Measurements from ENCODE around the gene FNDC8.
"Not testable (repeated sequence)": the region's sequence is repeated elsewhere in the genome, so short reads cannot be mapped to it uniquely, and the experiment has no call there.

FNDC8 gene

GRCh38 chr17:35142467-35142796 lies 21.0 kb downstream of the FNDC8 start:
- no peak for DNase-seq (ENCODE audit: low read depth)
- peak overlapping the region; percentile 98 for H3K4me3 ChIP-seq (ENCODE audit: low read length)
- TF ChIP-seq, protein P1, sequence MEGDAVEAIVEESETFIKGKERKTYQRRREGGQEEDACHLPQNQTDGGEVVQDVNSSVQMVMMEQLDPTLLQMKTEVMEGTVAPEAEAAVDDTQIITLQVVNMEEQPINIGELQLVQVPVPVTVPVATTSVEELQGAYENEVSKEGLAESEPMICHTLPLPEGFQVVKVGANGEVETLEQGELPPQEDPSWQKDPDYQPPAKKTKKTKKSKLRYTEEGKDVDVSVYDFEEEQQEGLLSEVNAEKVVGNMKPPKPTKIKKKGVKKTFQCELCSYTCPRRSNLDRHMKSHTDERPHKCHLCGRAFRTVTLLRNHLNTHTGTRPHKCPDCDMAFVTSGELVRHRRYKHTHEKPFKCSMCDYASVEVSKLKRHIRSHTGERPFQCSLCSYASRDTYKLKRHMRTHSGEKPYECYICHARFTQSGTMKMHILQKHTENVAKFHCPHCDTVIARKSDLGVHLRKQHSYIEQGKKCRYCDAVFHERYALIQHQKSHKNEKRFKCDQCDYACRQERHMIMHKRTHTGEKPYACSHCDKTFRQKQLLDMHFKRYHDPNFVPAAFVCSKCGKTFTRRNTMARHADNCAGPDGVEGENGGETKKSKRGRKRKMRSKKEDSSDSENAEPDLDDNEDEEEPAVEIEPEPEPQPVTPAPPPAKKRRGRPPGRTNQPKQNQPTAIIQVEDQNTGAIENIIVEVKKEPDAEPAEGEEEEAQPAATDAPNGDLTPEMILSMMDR (IDR thresholded peaks at IDR 0.05; ENCODE audit: insufficient read depth, low read depth, low read length, missing control alignments): no peak

GRCh38 chr17:35144840-35145239 lies 23.4 kb downstream of the FNDC8 start:
- TF ChIP-seq, protein P1 (IDR thresholded peaks at IDR 0.05; ENCODE audit: insufficient read depth, low read depth, low read length, missing control alignments): no peak
- no peak overlapping the region for H3K4me3 ChIP-seq (ENCODE audit: low read length)
- no peak for DNase-seq (ENCODE audit: low read depth)

DNA sequence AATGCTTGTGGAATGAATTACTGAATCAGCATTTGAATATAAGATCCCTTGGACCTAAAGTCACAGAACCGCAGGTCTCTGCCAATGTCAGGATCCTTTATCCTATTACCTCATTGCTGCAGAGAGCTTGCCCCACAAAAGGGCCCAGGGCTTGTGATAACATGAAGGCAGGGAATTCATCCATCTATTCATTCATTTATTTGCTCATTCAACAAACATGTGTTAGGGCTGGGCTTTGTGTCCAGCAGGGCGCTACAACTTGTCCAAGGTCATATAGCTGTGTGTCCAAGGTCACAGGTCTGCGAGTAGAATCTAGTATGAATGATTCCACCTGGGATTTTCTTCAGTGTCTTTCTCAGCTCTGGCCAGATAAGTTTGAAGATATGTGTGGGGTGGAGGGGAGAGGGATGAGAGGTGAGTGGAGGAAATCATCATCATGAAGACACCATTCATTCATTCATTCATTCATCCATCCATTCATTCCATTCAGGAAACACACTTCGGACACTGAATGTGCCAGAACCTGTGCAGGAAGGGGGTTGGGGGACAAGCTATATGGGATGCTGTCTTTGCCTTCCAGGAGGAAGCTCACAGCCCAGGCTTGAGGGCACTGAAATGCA lies 24.9 kb downstream of the FNDC8 start:
- DNase-seq (ENCODE audit: low read depth): peak; percentile 70
- TF ChIP-seq, protein P1 (IDR thresholded peaks at IDR 0.05; ENCODE audit: insufficient read depth, low read depth, low read length, missing control alignments): no peak

GRCh38 chr17:35147375-35147905 lies 26.0 kb downstream of the FNDC8 start, which contains the start of gene UNC45B:
Gene UNC45B, plus strand, starts transcription at chr17:35147817. Its CDS starts 447 bp downstream, at chr17:35148264.
- TF ChIP-seq, protein P1 (IDR thresholded peaks at IDR 0.05; ENCODE audit: insufficient read depth, low read depth, low read length, missing control alignments): no peak
- DNase-seq (ENCODE audit: low read depth): no peak
- H3K4me3 ChIP-seq (ENCODE audit: low read length): no peak within 1 kb of the TSS

More for the DNA sequence above, 24.9 kb downstream of the FNDC8 start:
- no peak overlapping the region for H3K4me3 ChIP-seq (ENCODE audit: low read length)

DNA sequence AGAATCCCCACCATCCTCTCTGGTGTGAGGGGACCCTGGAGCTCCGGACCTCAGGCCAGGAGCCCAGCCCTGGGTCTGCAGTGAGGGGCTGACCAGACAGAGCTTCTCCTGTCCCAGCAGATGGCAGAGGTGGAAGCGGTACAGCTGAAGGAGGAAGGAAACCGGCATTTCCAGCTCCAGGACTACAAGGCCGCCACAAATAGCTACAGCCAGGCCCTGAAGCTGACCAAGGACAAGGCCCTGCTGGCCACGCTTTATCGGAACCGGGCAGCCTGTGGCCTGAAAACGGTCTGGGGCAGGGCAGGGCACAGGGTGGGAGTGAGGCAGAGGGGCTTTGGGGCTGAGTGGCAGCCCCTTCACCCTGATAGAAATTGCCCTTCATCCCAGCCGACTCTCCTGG lies 26.7 kb downstream of the FNDC8 start:
- H3K4me3 ChIP-seq (ENCODE audit: low read length): no peak overlapping the region
- TF ChIP-seq, protein P1 (IDR thresholded peaks at IDR 0.05; ENCODE audit: insufficient read depth, low read depth, low read length, missing control alignments): no peak
- no peak for DNase-seq (ENCODE audit: low read depth)

DNA sequence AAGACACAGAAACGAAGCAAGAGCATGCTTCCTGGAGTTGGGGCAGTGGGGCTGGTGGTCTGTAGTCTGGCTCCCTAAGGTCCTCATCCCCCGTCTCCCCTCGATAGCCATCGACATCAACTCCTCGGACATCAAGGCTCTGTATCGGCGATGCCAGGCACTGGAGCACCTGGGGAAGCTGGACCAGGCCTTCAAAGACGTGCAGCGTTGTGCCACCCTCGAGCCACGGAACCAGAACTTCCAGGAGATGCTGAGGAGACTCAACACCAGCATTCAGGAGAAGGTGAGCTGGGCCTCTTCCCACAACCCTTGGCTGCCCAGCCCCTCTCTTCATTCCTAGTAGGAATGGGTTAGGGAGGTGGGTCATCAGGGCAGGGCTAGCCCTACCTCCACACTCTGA lies 28.5 kb downstream of the FNDC8 start:
- DNase-seq (ENCODE audit: low read depth): no peak
- H3K4me3 ChIP-seq (ENCODE audit: low read length): no peak overlapping the region
- TF ChIP-seq, protein P1 (IDR thresholded peaks at IDR 0.05; ENCODE audit: insufficient read depth, low read depth, low read length, missing control alignments): no peak

GRCh38 chr17:35151080-35151479 lies 29.7 kb downstream of the FNDC8 start:
- not testable (repeated sequence) for DNase-seq (ENCODE audit: low read depth); H3K4me3 ChIP-seq (ENCODE audit: low read length)

Data from epithelial cell of esophagus (primary cell).